GM15510 (cell line): ENCODE data around the gene XRN2.

Experiments
- POLR2A ChIP-seq: IDR thresholded peaks from 3 replicates; pipeline ENCODE4 v1.6.1; 2011; ENCODE audit warnings: borderline replicate concordance; ENCODE audit not compliant: insufficient read length; ENCODE audit errors: extremely low read depth

The XRN2 gene

DNA sequence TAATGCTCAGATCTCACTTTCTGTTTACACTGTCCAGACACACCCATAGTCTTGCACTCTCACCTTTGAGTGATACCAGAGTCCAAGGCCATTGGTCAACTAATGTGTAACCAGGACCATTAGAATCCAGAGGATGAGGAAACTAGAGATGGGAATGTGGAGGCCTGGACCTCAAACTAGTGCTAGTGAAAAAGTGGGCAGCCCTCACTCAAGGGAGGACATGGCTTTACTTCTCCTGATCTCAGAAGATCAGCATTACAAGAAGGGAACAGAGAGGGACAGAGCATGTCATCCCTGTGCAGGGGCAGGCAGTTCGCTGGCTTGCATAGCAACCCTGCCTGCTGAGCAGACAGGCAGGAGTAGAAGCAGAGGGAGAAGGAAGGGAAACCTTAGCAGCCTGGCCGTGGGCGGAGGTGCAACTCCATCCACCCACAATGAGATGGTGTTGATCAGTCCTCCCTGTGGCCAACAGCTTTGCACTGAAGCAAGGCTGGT, 22.6 kb upstream of the XRN2 start:
- no peak for TF ChIP-seq POLR2A

GRCh38 chr20:21286775-21287174, 16.4 kb upstream of the XRN2 start:
- no peak for TF ChIP-seq POLR2A

DNA sequence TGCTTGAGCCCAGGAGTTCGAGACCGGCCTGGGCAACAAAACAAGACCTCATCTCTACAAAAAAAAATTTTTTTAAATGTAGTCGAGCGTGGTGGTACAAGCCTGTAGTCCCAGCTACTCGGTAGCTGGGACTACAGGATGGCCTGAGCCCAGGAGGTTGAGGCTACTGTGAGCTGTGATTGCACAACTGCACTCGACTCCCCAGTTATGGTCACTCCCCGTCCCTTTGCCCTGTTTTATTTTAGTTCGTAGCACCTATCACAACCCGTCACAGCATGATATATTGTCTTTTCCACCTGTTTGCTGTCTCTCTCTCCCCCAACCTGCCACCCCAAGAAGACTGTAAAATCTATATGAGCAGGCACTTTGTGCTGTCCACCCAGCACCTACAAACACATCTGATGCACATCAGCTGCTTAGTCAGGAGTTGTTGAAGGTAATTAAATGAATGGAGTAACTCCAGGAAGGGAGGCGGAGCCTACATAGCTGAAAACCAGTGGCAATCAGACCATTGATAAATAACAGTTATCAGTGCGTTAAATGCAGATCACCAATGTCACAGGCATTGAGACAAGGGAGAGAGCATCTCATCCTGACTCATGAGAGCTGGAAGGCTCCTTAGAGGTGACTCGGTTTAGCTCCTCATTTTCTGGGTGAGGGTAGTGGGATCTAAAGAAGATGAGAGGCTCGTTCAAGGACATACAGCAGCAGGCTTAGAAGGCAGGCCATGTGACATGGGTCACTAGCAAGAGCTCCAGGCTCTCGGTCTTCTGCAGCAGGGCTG, 14.4 kb upstream of the XRN2 start:
- TF ChIP-seq POLR2A, result no peak

DNA sequence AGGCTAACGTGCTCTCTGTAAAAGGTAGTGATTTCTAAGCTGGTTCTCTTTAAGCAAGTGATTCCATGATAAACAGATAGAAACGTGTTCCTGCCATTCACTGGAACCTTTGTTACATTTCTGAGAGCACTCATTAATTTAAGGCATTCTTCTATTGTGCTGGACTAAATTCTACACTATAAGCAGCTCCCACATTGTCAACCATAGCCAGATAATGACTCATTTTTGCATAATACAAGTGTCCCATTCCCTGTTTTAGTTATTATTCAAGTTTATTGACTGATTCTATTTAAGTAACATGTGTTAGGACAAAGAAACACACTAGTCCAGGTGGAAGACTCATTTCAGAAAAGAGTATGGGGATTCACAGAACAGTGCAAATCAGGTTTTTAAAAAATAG, 13.5 kb upstream of the XRN2 start:
- TF ChIP-seq POLR2A, result no peak

DNA sequence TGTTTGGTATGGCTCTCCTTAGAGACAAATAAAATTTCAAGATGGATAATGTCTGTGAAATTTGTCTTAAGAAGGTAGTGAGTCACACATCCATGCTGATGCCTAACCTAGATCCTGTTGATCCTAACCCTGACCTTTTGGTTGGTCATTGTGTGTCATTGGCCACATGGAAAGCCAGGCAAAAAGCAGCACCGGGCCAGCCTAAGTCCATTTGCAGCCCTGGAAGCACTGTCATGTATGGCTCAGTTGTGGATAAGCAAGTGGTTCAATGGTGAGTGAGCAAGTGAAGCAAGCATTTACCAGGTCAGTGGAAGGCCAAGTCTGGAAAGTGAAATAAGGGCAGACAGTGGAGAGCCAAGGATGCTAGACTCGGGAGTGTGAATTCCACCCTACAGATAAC, 12.1 kb upstream of the XRN2 start:
- TF ChIP-seq POLR2A, result no peak

DNA sequence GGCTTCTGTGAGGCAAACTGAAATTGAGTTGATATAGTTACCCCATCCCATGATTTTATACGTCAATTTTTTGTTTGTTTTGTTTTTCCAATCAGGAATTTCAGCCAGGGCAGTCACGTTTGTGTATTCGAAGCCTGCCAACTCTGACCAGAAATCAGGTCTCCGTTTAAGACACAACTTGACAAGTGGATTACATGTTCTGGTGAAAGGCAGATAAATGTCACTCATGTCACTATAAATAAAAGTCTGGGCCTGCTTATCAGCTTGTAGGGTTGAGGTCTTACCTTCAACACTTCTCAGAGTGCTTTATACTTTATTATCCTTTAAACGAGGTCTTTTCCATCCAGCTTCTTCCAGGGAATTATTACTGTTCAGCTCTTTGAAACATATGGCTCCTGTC, 8.4 kb upstream of the XRN2 start:
- TF ChIP-seq POLR2A, result no peak

DNA sequence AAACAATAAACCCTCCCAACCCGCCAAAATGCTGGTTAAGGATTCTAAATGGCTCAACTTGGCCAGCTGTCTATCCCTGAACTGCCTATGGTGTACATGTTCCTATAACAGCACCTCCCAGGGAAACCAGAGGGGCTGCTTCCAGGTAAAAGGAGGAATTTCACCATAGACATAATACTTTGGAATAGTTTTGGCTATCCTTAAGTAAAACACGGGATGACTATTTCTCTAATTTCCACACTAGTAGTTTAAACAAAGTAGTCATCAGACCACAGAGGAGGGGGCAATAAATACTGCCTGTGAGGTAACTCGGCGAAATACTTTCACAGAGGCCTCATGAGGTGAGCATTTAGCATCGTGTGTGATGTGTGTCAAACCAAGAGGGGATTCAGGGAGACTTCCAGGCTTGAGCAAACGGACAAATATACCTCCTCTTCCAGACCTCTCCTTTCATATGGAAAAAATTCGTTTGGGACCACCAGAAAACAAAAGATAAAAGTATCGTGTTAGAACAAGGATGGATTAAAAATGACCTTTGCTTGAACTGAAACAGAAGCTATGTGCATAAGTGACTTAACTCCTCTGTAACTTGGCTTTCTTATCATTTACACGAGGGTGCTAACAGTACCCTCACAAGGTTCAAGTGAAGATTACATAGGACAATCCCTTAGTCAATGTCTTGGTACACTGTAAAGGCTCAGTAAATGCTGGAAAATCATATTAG, 1.0 kb upstream of the XRN2 start:
- no peak for TF ChIP-seq POLR2A

DNA sequence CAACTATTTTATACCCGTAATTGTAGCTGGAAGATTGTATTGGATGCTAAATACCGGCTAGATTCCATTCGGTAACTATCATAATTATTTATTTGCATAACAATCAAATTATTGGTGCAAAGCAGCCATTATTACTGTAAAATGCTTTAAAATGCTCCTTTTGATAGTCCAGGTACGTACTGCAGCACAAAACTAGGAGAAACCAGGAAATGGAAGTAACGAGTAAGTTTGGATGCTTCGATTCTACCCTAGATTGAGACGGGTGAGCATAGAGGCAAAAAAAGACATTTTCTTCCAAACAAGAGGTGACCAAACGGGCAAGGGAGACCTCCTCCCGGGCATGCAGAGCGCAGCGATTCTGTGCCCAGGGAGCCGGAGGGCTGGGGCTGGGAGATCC, 469 bp upstream of the XRN2 start:
- TF ChIP-seq POLR2A, result no peak

- TF ChIP-seq POLR2A, result no peak
Measured at GRCh38 chr20:21303872-21304586, 898 bp downstream of the XRN2 start.

DNA sequence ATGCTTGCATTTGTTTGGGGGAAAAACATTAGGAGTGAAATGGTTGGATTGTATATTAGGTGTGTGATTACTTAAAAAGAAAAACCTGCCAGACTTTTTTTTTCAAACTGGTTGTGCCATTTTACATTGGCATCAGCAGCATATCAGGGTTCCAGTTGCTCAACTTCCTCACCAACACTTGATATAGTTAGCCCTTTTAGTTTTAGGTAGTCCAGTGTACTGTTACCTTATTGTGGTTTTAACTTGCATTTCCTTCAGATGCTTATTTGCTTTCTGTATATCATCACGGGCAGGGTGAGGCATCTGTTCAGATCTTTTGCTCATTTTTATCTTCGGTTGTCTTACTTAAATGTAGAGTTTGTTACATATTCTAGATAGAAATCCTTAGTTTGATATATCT, 5.2 kb downstream of the XRN2 start:
- no peak for TF ChIP-seq POLR2A

GRCh38 chr20:21309678-21310467, 6.7 kb downstream of the XRN2 start:
- TF ChIP-seq POLR2A, result no peak

DNA sequence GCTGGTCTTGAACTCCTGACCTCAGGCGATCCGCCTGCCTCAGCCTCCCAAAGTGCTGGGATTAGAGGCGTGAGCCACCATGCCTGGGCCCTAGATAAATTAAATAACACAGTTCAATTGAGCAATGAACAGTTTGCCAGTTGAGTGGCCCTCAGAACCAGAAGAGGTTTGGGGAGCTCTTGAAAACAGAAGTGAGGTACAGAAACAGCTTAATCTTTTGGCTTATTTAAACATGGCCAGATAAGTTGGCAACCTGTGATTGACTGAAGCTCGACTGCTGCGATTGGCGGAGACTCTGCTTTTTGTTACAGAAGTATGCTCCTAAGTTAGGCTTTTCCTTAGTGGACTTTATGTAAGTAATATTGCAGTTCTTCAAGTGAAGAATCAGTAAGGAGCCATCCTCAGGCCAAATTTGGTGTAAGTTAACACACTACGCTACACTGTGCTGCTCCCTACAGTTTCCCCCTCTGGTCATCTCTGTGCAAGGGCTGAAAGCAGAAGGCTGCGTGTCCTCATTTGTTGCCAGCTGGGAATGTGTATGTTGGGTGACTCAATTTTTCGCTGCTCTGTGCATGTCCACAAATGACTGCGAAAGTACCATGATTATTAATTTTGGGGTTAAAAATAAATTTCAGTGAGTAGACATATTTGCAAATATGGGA, 9.8 kb downstream of the XRN2 start:
- TF ChIP-seq POLR2A, result no peak

DNA sequence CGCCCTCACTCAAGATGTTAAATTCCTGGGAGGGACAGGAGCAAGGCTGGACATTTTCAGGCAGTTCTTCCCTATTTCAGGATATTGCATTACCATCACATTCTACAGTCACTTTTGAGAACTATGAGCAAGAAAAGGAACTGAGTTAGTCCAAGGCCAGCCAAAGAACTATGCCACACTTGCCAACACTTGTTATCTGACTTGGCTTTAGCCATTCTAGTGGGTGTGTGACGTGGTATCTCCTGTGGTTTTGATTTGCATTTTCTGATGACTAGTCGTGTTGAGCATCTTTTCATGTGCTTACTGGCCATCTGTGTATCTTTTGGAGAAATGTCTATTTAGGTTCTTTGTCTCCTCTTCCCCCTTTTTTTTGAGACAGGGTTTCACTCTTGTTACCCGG, 12.0 kb downstream of the XRN2 start:
- no peak for TF ChIP-seq POLR2A

GRCh38 chr20:21322083-21322710, 19.1 kb downstream of the XRN2 start:
- no peak for TF ChIP-seq POLR2A
